GM23248 (cell line): Measurements from ENCODE around the gene COX6B2.

Experiments
- EZH2 ChIP-seq: fragments of 200-600 bp; sonication (generic); IDR thresholded peaks from 2 replicates; pipeline ENCODE4 v1.6.1; 2018; ENCODE audit warnings: antibody characterized with exemption, mild to moderate bottlenecking; ENCODE audit not compliant: insufficient read depth, poor library complexity, severe bottlenecking
- EZH2phosphoT487 ChIP-seq: fragments of 200-600 bp; sonication (generic); IDR thresholded peaks from 2 replicates; pipeline ENCODE4 v1.6.1; 2018; ENCODE audit warnings: antibody characterized with exemption, moderate library complexity, mild to moderate bottlenecking, low read depth; ENCODE audit not compliant: insufficient read depth

- TF ChIP-seq EZH2 (no peak), EZH2phosphoT487 (no peak)
These were observed 34.7 kb downstream of the COX6B2 start for GRCh38 chr19:55319785-55320184.
